Stimulated activated CD8-positive, alpha-beta memory T cell treated with anti-CD3 and anti-CD28 coated beads, Interleukin-15, amount 100 ng/mL, for 1 hour (primary cell): ENCODE measurements around the gene NDUFB6.
A peak's percentile ranks its signal among the peaks of the same experiment; 100 is the strongest.
"Not testable (repeated sequence)": the region's sequence is repeated elsewhere in the genome, so short reads cannot be mapped to it uniquely, and the experiment has no call there.

Experiments
- DNase-seq: peaks from one replicate; pipeline ENCODE4 v3.0.0-alpha.2; 2020; ENCODE audit warnings: low read depth

The NDUFB6 gene

DNA sequence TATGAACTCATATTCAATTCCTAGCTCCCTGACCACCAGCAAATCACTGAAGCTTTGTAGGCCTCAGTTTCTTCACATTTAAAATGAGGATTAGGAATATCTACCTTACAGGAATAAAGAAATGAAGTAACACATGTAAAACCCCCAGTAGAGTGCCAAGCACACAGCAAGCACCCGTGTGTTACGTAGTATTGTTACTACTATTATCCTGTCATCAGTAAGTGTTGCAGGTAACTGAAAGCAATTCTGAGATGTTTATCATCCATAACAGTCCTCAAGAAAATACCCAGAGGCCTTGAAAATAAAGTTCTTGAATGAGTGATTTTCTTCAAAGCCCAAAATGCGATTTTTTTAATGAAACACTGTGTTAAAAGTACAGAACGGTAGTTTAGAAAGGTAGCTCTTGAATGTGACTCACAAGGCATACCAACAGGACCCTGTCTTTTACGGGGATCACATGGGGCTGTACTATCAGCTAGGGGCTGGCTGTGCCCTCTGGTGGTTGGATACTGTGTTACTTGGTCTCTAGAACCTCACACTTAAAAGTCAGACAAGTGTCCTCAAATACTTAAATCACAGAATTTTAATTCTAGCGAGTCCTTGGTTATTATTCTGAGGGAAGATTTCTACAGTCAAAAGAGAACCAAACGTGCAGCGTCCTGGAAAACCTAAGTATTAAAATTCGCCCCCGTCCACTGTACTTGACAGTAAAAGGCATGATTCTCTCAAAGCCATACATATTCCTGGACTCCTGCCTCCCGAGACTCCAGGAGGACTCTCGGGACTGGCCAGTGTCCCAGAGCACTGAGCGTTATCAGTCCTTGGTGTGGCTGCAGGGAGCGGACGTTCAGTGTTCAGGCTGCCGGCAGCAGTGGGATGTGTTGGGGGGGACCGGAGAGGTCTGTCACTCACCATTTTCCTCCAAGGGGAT lies 725 bp downstream of the NDUFB6 start:
- peak; percentile 51 for DNase-seq

DNA sequence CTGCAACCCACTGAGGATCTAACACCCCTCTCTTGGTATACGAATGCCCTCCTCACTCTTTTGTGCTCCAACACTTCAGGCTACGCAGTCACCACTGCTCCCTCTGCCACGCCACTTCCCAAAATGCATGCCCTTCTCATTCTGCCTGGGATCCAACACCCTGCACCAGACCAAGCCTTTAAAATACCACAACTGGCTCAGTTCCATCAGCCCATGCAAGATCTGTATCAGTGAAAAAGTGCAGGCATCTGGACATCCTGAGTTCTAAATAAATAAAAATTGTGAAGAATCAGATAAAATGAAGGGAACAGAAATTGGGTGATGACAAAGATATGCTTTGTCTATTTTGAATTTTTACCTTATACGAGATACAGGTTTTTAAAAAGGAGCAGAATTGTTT lies 2.7 kb downstream of the NDUFB6 start:
- no peak for DNase-seq

DNA sequence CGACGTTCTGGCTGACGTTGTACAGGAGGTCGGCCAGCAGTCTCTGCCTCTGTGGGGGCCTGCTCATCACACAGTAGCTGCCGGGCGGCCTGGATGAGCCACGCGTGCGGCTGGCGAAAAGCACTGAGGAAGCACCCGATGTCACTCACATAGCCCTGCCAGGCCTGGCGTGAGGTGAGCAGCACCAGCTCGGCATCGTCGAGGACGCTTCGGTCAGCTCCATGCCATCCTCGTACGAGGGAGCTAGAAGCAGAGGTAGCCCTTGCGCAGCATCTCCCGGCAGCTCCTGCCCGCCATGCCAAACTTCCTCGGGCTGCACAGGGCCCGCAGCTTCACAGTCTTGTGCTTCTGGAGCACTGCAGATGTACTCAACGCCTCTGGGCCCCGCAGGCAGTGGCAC lies 6.2 kb downstream of the NDUFB6 start:
- no peak for DNase-seq

DNA sequence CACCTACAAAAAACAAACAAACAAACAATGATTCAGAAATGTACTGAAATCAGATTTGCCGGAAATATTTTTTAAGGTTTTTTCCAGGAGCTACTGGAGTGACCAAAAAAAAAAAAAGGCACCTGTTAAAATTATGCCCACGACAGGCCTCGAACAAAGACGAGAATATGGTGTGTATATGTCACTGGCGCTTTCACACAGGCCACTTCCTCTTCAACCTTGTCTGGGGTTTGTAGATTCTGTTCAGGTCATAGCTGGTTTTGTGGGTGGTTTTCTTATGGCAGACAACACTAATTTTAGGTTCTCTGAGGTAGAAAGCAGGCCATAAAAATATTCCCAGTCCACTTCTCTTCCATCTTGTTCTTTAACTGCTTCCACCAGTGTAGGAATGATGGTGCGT lies 7.0 kb downstream of the NDUFB6 start:
- DNase-seq = no peak

DNA sequence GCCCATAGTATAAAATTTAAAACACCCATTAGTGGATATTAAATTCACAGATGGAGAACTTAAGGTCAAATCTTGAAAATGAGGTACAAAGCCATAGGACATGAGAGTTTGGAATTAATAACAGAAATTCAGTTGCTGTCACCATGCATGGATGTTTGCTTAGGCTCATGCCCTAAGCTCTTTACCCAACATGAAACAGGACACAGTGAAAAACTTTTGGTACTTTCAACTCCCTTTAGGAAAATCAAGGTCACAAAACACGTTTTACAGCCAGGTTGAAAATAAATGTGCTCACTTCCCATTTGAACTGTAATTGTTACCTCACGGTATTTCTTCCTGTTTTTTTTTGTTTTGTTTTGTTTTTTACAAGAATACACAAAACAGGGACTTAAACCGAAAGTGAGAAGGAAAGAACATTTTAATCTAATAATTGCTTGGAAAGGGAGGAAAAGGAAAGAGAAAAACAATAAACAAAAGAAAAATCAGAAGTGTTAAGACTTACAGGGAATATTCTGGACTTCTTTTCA lies 14.5 kb downstream of the NDUFB6 start:
- DNase-seq = no peak

DNA sequence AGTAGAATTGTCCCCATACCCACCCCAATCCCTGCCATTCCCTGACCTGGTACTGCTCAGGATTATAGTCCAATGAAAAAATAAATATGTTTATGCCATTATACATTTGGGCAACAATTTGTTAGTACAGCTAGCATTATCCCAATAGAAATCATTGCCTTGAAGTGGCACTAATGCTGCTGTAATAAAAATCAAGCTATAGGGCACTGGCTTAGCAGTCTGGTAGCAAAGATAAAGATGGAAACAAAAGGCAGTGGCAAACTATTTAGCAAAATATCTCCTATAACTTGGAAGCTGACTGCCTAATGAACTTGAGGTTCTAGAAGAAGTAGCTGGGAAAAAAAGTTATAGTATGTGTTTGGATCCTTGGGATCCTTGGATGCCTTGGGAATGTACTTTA lies 18.4 kb downstream of the NDUFB6 start:
- no peak for DNase-seq

DNA sequence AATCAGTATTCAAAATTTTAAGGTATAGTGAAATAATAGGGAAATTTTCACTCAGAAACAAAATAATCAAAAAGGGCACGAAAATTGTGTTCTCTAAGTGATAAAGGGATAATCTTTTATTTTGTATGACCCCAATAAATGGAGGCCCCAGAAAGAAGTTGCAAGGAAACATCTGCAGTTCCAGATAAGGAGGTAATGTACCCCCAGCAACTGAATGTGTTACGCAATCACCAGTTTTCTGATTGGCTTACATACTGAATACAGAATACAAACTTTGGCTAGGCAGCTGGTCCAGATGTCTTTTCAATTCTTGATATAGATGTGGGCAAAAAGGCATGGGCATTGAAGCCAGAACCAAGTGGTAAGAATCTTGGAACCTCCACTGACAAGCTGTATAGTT lies 18.9 kb downstream of the NDUFB6 start:
- DNase-seq = no peak

DNA sequence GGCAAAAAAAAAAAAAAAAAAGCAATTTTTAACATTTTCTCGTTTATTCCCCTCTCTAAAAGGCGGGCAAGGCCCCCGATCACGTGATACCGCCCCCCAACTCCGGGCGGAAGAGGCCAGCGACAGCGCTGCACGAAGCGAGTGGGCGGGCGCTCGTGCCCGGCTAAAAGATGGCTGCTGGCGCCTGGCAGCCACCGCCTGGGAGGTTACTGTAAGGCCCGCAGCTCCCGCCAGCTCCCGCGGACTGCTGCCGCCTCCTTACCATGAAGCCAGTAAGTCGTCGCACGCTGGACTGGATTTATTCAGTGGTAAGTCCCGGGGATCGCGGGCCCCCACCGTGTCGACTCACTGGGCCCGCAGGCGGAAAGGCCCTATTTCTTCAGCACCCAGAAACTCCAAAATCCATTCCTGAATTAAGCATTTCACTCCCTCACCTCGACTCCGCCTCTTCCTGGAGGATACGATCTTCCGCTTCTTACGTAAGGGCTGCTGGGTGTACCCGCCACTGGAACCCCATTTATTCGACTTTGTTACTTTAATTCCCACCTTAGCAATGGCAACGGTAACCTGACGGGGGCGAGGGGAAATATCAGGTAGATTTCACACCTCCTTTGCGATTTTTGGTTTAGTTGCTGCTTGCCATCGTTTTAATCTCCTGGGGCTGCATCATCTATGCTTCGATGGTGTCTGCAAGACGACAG lies 20.6 kb downstream of the NDUFB6 start, which contains the start of the genes SMIM27 and TOPORS:
Gene SMIM27 (plus strand): TSS at position 156 of the 701 bp plus-strand sequence. CDS start 108 bp downstream, at position 264.
Gene TOPORS (minus strand): TSS at position 415 of the 701 bp plus-strand sequence. CDS start 150 bp downstream, at position 265.
- DNase-seq = peak; percentile 83

DNA sequence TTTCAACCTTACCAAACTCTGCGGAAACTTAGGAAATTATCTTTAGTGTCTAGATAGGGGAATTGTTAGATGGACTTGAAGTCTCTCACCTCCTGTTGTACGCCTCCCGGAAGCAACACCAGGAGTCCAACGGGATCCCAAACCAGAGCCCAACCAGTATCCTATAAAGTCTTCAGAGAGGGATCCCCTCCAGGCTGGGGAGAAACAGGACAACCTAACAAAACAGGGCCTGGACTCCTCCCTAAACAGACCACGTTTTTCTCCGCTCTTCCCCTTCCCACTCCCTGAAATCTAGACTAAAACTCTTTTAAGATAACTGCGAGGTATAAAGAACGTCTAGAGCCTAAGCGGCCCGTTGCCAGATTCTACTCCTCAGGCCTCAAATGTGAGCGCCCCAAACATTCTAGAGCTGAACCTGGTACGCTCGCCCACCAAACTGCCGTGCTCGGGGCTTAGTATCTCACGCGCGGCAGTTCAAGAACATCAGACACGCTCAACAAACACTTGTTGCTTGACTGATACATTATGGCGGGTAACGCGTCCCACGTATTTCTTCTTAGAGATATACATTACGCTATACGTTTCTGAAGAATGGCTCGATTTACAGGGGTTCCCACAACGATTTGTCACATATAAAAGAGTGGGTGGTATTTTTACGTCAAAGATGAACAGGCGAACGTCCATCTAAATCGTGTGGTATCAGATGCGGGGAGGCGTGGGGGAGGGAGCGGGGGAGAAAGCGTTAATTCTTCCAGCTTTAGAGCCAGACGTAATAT lies 21.5 kb downstream of the NDUFB6 start:
- DNase-seq = peak; percentile 11

DNA sequence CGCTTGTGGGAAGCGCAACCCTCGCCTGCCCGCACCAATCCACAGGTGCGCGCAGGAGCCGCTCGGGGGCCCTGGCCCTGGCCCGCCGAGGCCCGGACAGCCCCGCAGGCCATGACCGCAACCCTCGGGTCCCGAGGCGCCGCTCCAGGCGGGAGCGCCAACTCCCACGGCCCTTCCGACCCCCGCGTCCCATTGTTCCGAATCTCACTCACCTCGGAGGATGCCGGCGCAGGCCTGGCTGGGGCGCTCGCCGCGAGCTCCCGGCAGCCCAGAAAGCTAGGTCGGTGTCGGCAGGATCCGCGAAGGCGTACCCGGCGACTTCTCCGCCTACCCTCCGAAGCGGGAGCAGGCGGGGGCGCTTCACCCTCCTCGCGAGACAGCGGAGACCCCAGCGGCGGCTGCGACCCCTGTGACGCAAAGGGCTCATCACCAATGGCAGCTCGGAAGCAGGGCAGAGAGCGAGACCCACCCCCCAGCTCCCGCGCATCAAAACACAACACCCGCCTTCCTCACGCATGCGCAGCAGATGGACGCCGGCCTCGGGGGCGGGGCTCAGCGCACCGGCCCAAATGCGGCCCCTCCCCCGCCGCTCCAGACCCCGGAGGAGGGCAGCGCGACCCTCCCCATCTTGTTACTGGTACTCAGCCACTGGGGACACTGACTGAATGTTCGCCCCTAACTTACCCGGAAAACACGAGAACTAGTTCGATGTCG lies 22.2 kb downstream of the NDUFB6 start:
- DNase-seq = peak; percentile 91

DNA sequence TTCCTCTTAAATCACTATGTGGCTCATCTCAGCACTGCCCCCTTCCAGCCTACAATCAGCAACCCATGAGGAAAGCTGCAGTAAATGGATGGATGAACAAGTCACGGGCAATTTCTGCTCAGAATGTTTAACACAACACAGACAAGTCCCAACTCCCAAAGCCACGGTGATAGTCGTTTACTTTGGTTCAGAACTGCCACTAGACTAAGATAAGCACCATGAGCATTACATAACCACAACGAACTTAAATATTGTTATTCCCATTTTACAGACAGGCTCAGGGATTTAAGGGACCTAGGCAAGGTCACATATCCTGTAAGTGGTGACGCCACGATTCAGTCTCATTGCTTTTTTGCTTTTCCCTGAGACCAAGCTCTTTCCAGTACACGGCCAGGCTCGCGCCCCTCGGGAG lies 22.8 kb downstream of the NDUFB6 start:
- DNase-seq = no peak

DNA sequence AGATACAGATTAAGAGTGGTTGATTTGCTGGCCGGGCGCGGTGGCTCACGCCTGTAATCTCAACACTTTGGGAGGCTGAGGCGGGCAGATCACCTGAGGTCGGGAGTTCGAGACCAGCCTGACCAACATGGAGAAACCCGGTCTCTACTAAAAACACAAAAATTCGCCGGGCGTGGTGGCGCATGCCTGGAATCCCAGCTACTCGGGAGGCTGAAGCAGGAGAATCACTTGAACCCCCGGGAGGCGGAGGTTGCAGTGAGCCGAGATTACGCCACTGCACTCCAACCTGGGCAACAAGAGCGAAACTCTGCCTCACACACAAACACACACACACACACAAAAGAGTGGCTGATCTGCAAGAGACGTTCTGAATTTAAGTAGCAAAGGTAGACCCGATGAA lies 24.7 kb downstream of the NDUFB6 start:
- DNase-seq = not testable (repeated sequence)

DNA sequence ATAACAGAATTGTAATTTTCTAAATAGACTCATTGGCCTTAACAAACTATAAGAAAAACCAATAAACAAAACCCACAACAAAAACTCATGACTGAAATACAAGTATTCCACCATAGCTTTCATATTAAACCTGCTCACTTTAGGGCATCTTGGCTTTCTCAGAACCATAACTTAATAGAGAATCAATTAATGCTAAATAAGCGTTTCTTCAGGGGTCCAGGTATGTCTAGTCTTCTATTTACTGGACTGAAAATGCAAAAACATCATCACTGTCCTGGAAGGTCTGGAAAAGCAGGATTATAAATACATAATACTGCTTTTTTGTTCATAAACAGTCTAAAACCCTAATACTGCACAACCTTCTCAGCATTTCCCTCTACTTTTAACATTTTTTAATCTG lies 27.1 kb downstream of the NDUFB6 start:
- no peak for DNase-seq

DNA sequence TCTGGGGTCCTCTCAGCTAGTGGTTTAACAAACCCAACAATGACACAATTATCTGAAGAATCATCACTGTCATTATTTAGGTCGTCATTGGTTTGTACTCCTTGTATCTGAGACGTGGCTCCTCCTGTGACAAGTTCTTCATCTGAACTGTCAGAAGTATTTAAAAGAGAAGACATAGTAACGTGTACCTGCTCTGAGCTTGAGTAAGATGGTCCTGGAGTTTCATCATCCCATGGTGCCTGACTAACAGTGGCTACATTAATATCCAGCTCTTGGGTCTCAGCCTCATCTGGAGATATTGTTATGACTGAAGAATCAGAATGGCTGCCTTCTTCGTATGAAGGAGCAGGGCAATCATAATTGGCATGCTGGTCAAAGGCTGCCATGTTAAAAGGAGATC lies 29.9 kb downstream of the NDUFB6 start:
- no peak for DNase-seq

DNA sequence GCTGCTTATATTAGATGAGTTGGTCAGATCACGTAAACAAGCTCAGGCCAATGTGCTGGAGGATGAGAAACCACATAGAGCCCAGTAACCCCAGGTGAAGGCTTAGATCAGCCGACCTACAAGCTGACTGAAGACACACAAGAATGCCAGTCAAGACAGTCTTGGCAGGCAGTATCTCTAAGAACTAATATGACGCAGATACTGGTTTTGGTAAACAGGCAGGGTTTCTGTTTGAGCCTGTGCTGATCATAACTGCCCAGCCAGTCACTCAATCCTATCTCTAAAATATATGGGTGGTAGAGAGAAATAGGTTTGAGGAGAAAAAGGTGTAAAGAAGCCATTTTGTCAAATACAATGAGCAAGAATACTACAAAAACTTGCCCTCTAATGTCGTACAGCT lies 39.1 kb downstream of the NDUFB6 start:
- DNase-seq = no peak

DNA sequence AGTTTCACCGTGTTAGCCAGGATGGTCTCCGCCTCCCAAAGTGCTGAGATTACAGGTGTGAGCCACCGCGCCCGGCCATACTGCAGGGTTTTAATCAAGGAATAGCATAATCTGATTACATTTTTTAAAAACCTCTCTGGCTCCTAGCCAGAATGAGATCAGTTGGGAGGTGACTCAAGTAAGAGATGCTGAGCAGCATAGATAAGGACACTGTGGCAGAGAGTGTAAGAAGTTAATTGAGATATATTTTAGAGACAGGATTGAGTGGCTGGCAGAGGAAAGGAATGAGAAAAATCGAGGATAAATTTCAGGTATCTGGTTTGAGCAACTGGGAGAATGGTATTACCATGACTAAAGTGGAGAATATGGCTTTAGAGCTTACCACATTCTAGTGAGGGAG lies 39.6 kb downstream of the NDUFB6 start:
- no peak for DNase-seq

DNA sequence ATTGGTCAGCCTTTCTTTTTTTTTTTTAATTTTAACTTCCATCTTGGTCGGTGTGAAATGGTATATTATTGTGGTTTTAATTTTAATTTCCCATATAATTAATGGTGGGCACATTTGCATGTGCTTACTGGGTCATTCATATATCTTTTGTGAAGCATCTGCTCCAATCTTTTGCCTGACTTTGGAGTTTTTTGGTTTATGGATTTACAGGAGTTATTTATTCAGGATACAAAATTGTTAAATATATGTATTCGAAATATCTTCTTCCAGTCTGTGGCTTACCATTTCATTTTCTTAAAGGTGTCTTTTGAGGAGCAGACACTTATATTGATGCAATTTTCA lies 46.3 kb downstream of the NDUFB6 start:
- no peak for DNase-seq

DNA sequence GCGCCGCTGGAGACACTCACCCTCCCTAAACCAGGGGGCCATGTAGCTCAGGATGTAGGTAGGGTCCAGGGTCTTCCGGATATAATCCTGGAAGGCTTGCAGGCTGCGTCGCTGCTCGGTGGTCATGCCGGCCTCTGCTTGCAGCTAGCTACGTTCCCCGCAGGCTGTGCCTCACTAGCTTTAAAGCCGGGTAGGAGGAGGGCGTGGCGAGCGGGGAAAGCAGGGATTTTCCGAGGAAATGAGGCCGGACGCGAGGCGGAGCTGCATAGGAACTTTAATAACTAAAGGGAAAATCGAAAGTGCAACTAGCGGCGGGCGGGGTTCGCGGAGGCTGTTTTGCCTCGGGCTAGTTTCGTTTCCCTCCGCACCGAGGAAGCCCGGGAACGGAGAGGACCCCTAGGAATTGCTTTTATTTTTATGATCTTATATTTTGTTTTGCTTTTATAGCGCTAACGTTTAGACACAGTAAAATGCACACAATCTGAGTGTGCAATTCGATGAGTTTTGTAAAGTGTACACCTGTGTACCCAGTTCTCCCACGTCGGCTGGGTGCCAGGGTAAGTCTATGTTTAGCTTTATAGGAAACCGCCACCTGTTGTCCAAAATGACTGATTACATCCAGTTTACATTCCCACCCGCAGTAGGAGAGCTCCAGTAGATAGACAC lies 46.8 kb downstream of the NDUFB6 start, which contains the start of gene RIGI:
Gene RIGI (minus strand): TSS at position 156 of the 666 bp plus-strand sequence. CDS start 30 bp downstream, at position 126.
- peak; percentile 70 for DNase-seq

DNA sequence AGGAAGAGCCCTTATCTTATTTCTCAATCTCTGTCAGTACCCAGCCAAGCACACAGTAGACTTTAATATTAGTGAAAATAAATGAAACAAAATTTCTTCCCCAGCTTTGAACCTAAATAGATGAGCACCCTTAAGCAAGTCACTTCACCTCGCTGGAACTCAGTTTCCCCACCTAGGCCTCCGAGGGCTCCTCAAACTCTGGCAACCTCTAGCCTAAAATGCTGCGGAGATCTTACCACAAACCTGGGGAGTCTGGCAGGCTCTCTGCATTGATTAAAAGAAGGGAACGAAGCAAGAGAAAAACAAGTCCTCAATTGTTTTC lies 47.3 kb downstream of the NDUFB6 start:
- DNase-seq = no peak

DNA sequence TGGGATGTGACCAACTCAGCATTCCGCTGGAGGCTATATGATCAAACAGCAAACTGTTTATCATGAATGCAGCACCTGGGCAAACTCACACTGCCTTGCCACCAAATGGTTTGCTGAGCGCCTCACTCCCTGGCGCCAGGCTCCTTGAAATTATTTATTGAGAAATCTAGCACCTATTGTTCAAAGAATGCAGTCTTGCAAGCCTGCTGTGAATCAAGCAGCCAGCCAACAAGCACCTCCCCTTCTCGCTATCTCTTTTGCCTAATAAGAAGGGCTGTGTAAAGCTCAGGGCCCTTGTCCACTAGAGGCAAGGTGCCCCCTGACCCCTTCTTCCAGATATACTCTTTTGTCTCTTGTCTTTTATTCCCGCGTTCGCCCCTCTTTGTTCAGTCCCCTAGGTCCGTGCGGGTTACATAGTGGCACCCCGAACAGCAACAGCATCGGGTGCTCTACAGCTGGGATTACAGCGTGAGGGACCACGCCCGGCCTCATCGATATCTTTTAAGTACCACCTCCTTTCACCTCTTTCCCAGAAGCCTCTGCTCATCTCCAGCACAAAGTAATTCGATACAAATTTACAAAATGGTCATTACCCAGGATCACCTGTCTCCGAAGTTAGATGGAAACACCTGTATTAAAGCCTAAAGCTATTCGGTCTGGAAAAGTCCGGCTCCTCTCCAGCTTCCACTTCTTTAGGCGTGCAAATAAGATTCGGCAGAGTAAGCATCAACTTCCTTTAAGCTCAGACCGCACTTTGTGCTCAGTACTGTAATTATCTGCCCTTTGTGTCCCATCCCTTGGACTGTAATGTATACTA lies 47.9 kb downstream of the NDUFB6 start:
- DNase-seq = no peak
